Upper lobe of left lung (tissue), 4 donors: ENCODE results near the gene OR6C76.
"Not testable (repeated sequence)": the region's sequence is repeated elsewhere in the genome, so short reads cannot be mapped to it uniquely, and the experiment has no call there.

Experiments used
- CTCF ChIP-seq, 6 experiments: fragments of 450-650 bp in 4 of 6; fragments of 200-600 bp in 2 of 6; sonication (generic) in 2 of 6; IDR thresholded peaks; one replicate each; pipeline ENCODE4 v1.5.1; 2016 to 2019; ENCODE audit warnings: antibody characterized with exemption in 6 of 6
- EP300 ChIP-seq, 4 donors: sonication (generic); formaldehyde crosslinking; IDR thresholded peaks; one replicate each; pipeline ENCODE4 v1.5.1; 2017; ENCODE audit warnings: antibody characterized with exemption in 4 of 4, control low read depth in 2 of 4
- POLR2A ChIP-seq, 4 donors: fragments of 450-650 bp; IDR thresholded peaks; one replicate each; pipeline ENCODE4 v1.5.1; 2016 to 2017; ENCODE audit warnings: antibody characterized with exemption in 4 of 4, mild to moderate bottlenecking in 2 of 4

- not testable (repeated sequence) for TF ChIP-seq CTCF, EP300, POLR2A (IDR thresholded peaks at IDR 0.05)
Observed at GRCh38 chr12:55414889-55415288, 11.2 kb upstream of the OR6C76 start.
